ENCODE results near the gene ZFP92.

ZFP92 gene

DNA sequence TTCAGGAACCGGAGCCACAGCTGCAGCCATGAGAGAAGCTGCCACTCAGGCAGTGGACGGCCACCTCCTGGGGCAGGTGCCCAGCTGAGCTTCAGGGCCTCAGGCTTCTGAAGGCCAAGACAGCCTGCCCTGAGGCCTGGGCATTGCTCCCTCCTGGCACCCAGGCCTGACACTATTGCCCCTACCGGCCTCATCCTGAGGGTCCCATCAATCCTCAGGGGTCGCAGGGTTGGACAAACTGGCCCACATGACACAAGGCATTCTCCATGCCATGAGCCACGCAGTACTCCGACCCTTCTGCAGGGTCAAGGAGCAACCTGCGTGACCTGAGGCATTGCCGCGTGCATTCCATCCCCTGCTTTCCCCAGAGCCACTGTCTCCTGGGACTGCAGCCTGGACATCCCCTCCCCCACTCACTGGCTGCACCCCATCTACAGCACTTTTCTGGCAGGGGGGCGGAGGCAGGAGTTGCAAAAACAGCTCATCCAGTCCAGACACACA, 3.0 kb upstream of the ZFP92 start:
- no peak for DNase-seq (ENCODE audit: low spot score)

DNA sequence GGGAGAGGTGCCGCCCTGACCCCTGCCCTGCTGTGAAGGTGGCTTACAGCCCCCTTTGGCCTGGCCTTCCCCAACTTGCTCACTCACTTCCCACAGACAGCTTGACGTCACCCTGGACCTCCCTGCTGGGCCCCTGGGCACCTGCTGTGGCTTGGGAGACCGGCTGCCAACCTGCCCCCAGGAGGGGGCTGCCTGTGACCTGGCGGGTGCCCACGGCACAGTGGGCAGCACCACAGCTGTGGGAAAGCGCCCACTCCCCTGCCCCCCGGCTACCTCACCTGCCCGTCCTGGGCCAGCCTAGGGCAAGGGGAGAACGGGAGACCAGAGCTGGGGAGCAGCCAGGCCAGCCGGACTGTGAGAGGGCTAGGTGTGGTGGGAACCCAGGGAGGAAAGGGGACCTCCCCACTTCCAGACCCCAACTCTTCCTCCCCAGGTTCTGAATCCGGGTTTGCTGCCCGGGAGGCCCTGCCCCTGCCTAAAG, 2.4 kb upstream of the ZFP92 start:
- no peak for DNase-seq (ENCODE audit: low spot score)

DNA sequence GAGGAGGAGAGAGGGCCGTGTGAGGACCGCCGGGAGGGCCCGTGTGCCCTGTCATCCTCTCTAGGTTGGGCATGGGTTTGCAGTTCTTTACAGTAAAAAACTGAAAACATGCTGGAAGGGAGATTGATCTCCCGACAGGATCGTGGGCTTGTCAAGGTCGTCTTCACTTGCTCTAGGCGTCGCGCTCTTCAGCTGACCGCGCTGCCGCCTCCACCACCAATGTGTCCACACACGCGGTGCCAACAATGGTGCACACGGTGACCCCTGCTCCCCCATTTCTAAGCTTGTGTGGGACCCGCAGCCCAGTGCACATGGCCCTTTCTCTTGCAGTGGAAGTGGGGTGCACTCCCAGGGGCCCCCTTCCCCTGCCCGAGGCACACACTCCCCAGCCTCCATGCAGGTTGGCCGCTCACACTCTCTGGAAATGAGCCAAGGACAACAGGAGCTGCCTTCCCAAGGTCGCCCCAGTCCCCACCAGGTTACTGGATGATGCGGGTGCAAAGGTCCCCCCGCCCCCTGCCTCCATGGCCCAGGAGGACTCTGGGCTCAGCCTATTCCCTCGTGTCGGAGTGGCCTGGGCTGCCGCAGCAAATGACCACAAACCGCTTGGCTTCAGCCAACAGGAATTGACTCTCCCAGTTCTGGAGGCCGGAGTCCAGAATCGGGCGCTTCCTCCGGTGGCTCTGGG, 1.7 kb upstream of the ZFP92 start:
- DNase-seq (ENCODE audit: low spot score), result no peak

DNA sequence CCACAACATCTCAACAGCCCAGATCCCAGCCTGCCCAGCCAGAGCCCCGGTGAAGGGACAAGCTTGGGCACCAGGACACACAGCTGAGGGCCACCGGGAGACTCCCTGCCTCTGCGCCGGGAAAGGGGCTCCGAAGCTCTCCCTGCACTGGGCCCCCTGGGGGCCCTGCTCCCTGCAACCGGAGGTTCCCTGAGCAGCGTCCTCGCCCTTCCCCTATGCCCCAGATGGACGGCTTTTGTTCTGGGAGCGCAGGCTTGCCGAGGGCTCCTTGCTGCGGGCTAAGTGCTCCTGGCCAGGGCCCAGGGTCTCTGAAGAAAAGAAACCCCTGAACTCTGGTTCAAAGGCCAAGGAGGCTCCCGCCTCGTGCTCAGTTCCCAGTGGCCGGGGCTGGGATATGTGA, 899 bp upstream of the ZFP92 start:
- DNase-seq (ENCODE audit: low spot score), result no peak

DNA sequence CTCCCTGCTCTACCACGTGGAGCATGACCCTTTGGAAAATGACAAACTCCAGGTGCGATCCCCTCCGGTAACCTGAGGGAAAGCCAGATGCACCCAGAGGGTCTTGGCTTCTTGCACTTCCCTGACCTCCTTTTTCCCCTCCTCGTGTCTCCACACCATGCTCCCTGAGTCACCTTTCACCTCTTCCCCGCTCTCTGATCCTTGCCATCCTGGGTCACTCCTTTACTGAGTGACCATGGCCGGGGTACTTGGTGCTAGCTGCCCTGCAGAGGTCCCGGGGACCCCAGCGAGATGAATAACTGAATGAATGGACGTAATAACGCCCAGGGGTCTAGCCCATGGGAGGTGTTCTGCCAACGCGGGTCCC, 401 bp upstream of the ZFP92 start:
- DNase-seq (ENCODE audit: low spot score), result no peak

DNA sequence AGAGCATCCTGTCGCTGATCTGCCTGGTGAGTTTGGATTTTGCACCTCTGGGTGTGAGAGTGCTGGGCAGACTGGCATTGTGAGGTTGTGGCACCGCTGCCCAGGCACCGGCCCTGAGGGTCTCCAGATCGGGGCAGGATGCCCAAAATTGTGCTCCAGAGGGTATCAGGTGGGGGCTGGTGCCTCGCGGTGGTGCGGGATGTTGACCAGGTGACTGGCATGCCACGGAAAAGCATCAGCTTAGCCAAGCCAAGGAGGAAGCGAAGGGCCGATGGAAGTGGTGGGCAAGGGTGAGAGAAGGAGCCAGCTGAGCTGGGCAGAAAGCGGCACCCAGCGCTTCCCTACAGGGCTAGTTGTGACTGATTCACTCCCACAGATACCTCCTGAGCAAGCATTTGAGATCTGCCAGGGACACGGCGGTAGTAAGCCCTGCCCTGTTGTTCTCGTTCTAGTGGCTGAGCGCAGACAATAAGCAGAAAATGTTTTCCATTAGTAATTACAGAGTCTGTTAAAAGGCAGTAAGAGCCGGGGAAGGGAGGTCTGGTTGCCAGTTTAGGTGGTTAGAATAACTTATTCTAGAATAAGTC, 809 bp downstream of the ZFP92 start:
- DNase-seq (ENCODE audit: low spot score), result no peak

DNA sequence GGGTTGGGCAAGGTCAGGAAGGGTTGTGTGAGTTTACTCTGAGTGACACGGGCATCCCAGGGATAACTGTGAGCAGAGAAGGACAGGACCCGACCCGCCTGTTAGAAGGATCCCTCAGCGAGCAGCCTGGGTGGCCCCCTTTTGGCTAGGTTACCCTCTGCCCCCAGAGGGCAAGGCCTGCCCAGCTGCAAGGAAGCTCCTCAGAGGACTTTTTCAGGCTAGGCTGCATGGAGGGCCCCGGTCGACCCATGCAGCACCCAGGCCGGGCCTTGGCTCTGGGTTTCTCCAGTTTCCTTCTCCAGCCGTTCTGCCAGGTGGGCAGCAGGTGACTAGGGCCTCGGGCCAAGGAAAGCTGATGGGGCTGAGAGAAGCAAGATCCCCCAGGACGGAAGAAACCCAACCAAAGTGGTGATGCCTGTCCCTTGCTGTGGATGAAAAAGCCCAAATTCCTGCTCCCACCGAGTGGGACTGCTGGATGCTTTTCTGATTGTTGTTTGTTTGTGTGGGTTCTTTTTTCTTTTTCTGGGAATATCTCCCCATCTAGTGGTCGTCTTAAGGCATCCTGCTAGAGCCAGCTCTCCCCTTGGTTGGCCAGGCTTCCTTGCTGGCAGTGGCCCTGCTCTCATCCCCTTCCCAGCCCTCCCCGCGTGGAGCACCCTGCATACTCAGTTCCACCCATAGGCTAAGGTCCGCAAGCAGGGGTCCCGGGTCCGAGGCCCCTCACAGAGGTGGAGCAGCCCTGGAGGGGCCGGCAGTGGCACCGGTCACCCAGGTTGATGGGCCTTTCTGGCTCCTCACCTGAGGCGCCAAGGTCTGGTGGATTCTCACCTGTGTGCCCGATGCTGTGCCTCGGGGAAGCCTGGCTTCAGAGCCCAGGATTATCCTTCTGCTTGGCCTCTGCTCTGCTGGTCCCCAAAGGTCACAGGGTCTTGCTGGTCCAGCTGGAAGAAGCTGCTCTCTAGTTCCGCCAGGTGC, 1.8 kb downstream of the ZFP92 start:
- DNase-seq (ENCODE audit: low spot score), result no peak

DNA sequence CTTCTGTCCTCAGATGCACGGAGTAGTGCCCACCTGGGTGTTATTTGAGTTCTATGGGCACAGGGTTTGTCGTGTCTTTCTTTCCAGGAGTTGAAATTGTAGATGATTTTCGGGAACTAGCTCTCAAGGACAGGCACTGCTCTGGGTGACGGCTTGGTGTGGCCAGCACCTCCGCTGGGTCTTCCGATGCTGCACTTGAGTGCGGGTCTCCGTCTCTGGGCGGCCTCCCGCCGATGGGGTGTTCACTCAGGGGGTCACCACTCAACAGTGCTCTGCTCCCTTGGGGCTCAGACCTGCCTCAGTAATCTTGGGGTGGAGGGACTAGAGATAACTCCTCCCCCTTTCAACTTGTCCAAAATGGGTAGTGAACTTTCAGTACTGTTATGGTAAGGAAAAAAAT, 2.5 kb downstream of the ZFP92 start:
- DNase-seq (ENCODE audit: low spot score), result no peak

DNA sequence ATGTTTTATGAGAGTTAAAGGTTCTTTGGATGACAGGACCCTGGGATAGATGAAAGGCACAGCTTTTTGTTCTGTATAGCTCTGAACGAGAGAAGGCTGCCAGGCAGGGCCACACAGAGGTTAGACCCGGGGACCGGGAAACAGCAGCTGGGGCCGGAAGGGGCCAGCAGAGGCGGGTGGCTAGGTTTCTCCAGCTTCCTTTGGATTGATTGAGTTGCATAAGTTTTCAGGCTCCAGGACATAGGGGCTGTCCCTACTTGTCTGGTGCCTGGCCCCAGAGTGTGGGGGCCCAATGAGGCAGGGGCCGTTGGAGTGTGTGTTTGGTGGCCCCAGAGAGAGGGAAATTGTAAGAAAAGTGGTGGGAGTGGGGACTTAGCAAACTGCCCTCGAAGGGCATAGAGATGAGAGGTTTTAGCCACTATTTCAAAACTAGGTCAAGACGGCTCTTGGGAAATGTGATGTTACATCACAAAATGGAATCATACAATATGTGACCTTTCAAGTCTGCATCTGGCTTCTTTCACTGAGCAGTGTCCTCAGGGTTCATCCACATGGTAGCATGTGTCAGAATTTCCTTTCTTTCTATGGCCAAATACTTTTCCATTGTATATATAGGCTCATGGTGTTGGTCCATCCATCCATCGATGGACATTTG, 3.7 kb downstream of the ZFP92 start:
- DNase-seq (ENCODE audit: low spot score), result no peak

DNA sequence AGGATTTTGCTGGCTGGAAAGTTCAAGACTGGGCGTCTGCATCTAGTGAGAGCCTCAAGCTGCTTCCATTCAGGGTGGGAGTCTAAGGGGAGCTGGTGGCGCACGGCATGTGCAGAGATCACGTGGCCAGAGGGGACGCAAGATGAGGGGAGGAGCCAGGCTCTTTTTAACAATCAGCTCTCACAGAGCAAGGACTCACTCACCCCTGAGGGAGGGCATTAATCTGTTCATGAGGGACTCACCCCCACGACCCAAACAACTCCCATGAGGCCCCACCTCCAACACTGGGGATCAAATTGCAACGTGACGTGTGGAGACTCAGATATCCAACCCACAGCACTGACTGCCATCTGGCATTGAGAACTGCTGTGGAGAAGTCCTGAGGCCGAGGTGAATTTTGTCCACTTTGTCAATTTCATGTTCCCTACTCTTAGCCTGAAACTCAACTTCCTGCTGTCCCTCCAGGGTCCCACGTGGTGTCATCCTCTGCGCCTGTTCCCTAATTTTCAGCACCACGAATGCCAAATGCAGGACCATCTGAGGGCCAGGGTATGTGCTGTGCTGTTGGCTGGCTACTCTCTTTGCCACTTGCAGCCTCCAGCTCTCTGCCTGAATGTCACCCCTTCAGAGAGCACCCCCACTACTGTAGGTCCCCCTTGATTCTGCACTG, 5.6 kb downstream of the ZFP92 start:
- DNase-seq (ENCODE audit: low spot score), result no peak

DNA sequence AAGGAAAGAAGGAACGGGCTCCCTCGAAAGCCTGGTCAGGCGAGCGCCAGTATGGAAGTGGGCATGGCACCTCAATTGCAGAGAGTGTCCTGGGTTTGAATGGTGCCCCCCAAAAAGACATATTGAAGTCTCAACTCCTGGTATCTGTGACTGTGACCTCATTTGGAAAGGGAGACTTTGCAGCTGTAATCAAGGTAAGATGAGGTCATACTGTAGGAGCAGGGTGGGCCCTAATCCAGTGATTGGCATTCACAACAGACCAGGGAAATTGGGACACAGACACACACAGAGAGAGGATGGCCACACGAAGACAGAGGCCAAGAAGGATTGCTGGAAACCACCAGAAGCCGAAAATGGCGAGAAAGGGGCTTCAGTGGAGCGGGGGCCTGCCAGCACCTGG, 6.4 kb downstream of the ZFP92 start:
- DNase-seq (ENCODE audit: low spot score), result no peak

DNA sequence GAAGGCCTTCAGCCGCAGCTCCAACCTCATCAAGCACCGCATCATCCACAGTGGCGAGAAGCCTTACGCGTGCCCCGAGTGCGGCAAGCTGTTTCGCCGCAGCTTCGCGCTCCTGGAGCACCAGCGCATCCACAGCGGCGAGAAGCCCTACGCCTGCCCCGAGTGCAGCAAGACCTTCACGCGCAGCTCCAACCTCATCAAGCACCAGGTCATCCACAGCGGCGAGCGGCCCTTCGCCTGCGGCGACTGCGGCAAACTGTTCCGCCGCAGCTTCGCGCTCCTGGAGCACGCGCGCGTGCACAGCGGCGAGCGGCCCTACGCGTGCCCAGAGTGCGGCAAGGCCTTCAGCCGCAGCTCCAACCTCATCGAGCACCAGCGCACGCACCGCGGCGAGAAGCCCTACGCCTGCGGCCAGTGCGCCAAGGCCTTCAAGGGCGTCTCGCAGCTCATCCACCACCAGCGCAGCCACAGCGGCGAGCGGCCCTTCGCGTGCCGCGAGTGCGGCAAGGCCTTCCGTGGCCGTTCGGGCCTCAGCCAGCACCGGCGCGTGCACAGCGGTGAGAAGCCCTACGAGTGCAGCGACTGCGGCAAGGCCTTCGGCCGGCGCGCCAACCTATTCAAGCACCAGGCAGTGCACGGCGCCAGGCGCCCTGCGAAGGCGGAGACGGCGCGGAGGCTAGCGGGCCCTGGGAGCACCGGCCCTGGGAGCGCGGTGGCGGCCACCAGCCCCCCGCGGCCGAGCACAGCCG, 9.8 kb downstream of the ZFP92 start:
- no peak for DNase-seq (ENCODE audit: low spot score)

DNA sequence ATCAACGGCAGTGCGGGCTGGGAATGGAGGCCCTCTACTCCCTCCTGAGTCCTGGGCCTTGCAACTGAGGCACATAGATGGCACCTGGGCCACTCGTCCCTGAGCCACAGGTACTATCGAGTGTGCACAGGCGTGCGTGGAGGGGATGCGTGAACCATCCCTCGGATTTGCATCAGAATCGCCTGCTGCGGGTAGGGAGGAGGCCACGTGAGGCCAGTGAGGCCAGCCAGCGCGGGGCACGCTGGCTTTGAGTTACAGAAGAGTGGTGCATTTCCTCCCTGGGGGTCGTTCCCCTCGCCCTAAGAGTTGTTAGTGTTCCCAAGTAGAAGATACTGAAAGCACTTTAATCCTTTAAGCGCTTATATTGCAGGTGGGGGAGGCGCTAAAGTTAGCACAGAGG, 10.6 kb downstream of the ZFP92 start:
- DNase-seq (ENCODE audit: low spot score), result no peak

DNA sequence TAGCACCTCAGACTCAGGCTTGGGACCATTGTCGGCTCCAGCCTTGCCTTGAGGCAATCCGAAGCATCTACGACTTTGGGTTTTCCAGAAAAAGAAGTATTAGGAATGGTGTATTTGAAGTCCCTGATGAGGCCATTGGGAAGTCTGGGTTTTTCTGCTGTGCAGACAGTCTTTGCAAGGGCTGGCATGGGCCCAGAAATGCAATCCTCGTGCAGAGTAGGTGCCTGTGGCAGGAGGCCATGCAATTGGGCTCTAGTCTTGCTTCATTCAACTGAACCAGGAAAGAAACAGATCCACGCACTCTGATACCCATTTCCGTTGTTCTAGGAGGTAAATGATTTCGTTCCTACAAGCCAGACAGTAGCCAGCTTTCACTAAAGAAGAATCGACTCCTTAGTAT, 12.4 kb downstream of the ZFP92 start:
- no peak for DNase-seq (ENCODE audit: low spot score)

DNA sequence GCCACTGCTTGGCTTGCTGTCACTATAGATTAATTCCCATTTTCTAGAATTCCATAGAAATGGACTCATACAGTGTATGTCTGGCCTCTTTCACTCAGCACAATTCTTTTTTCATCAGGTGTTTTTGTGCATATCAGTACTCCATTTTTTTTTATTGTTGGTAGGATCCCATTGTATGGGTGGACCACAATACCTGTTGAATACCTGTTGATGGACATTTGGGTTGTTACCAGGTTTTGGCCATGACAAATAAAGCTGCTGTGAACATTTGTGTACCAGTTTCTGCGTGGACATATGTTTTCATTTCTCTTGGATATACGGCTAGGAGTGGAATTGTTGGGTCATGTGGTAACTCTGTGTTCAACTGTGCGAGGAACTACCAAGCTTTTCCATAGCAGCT, 14.9 kb downstream of the ZFP92 start:
- DNase-seq (ENCODE audit: low spot score), result no peak

DNA sequence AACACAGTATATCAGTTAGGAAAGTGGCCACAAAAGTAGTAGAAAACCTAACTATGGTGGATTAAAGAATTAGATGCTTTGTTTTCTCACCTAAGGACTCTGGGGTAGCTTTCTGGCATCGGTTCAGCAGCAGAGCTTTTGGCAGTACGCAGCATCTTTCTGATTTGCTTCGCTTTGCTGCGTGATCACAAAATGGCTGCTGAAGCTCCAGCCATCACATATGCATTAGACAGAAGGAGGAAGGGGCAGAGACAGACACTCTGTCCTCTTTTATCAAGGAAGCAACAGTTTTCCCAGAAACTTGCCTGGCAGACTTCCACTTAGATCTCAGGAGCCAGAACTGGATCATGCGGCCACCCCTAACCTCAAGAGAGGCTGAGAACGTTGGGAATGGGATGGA, 19.5 kb downstream of the ZFP92 start:
- DNase-seq (ENCODE audit: low spot score), result no peak

DNA sequence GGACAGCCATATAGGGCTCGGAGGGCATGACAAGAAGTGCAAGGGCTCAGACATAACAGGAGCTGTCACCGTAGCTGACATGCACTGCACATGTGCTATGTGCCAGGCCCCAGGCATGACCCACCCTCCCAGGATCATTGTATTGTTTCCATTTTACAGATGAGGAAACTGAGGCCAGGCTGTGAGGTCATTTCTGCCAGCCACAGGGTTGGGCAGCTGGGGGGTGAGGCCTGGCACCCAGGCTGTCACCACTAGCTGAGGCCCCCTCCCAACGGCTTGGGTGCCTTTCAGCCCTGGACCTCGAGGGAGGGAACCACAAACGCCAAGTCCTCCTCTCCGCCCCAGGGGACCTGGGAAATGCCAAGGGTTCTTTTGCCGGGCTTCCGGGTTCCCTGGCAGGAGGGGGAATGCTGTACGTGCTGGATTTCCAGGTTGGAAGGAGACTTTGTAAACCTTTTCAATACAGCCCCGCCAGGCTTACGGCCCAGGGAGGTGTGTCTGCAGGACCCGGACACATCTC, 21.9 kb downstream of the ZFP92 start:
- no peak for DNase-seq (ENCODE audit: low spot score)

DNA sequence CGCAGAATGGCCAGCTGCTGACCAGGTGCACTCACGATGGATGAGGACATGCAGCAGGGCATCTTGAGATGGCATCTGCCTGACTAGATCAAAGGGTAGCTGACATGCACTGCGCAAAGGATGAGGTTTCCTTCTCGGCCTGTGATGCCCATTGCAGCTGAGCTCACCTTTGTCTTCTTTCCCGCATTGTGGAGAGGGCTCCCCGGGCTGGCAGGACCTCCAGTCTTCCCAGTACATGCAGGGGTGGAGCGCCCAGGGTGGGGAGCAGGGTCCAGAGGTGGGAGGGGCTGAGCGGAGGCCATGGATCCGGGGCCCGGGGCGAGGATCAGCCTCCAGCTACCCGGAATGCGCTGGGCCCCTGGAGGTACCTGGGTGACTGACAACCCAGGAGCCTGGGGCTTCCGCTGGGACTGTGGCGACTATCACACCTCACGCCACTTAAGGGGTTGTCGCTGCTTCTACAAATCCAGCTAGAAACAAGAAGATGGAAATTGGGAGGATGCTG, 22.6 kb downstream of the ZFP92 start:
- DNase-seq (ENCODE audit: low spot score), result no peak

DNA sequence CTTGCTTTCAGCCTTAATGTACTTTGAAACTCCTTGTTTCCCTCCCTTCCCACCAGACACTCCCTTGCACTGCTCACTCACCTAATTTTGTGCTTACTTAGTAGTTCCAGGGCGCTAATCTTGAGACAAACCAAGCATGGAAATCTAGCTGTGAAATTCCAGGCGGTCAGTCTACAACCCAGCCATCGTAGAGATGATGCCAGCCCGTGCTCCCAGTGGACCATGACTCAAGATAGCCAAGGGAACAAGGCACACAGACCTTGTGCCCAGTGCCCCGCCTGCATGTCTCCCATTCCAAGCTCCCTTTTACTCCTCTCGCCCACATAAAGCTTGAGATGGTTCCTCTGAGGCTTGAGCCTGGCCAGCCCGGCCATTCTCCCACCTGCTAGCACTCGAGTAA, 23.5 kb downstream of the ZFP92 start:
- DNase-seq (ENCODE audit: low spot score), result no peak

DNA sequence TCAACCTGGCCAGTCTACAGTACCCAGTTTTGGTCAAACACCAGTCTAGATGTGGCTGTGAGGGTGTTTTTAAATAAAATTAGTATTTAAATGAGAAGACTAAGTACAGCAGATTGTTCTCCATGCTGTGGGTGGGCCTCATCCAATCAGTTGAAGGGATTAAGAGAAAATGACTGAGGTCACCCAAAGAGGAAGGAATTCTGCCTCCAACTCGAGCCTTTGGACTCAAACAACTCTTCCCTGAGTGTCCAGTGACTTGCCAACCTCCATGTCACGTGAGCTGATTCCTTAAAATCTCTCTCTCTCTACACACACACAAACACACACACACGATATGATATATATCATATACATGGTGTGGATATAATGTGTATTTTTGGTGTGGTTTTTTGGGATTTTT, 24.6 kb downstream of the ZFP92 start:
- DNase-seq (ENCODE audit: low spot score), result no peak

DNA sequence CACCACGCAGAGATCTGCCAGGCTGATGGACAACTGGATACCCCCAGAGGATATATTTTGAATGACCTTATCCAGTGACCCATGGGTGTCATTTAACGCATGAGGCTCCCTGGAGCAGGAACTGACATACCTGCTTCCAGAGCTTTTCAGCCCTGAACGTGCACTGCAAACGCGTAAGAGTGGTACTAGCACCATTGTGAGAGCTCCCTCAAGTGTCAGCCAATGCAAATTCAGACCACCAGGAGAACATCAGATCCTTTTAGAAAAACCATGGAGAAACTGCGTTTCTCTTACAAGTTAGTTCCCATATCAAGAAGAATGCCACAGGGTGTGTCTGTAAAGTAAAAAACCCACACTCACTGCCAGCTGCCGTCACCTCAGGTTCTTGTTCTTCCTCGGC, 27.3 kb downstream of the ZFP92 start:
- no peak for DNase-seq (ENCODE audit: low spot score)

Data from germinal center (tissue), 1 donor.